Fibroblast of skin of abdomen (primary cell): ENCODE results near the gene LPA. TPM values are rescaled to one million over a fixed set of nuclear protein-coding genes. Genes with fewer than 3 reads are reported as not detected.
"Not testable (repeated sequence)": the region's sequence is repeated elsewhere in the genome, so short reads cannot be mapped to it uniquely, and the experiment has no call there.

Source experiments
- DNase-seq: peaks from one replicate; pipeline ENCODE4 v3.0.0-alpha.2; 2013
- polyA plus RNA-seq, 2 experiments: library from polyadenylated mRNA; unstranded; fragments of 120-200 nt; gene quantifications; one replicate each; pipeline ENCODE4 v1.2.1, GENCODE V29; 2013; ENCODE audit not compliant: insufficient read length in 2 of 2

LPA gene
- not detected for polyA plus RNA-seq (2013, experiment 1 of 2; ENCODE audit: insufficient read length)
- not detected for polyA plus RNA-seq (2013, experiment 2 of 2; ENCODE audit: insufficient read length)

- not testable (repeated sequence) for DNase-seq
Observed at GRCh38 chr6:160664198-160664597, at the start of gene LPA. TSS of gene LPA (minus strand) at chr6:160664275. CDS start at chr6:160664214, 61 bp downstream.

GRCh38 chr6:160708993-160709392 lies 44.9 kb upstream of the LPA start:
- not testable (repeated sequence) for DNase-seq

GRCh38 chr6:160704688-160705087 lies 40.6 kb upstream of the LPA start:
- not testable (repeated sequence) for DNase-seq

GRCh38 chr6:160701918-160702680 lies 38.0 kb upstream of the LPA start, which contains the start of gene PLG:
TSS of gene PLG (plus strand) at chr6:160702244. CDS start at chr6:160702305, 61 bp downstream.
- DNase-seq: not testable (repeated sequence)

- DNase-seq: no peak
Observed at GRCh38 chr6:160697826-160698225, 33.8 kb upstream of the LPA start.

- not testable (repeated sequence) for DNase-seq
Observed at GRCh38 chr6:160696884-160697283, 32.8 kb upstream of the LPA start.

GRCh38 chr6:160695622-160696021 lies 31.5 kb upstream of the LPA start:
- not testable (repeated sequence) for DNase-seq

GRCh38 chr6:160695025-160695424 lies 30.9 kb upstream of the LPA start:
- DNase-seq: peak; percentile 35

GRCh38 chr6:160692369-160692959 lies 28.4 kb upstream of the LPA start:
- DNase-seq: no peak

- DNase-seq: no peak
Observed at GRCh38 chr6:160691617-160692016, 27.5 kb upstream of the LPA start.

- no peak for DNase-seq
Observed at GRCh38 chr6:160690458-160690857, 26.4 kb upstream of the LPA start.

GRCh38 chr6:160685762-160686450 lies 21.8 kb upstream of the LPA start:
- DNase-seq: no peak

- not testable (repeated sequence) for DNase-seq
Observed at GRCh38 chr6:160685101-160685761, 21.2 kb upstream of the LPA start.

- no peak for DNase-seq
Observed at GRCh38 chr6:160679402-160679769, 15.3 kb upstream of the LPA start.

GRCh38 chr6:160678744-160679401 lies 14.8 kb upstream of the LPA start:
- no peak for DNase-seq

- DNase-seq: no peak
Observed at GRCh38 chr6:160678230-160678629, 14.2 kb upstream of the LPA start.

- not testable (repeated sequence) for DNase-seq
Observed at GRCh38 chr6:160676418-160676817, 12.3 kb upstream of the LPA start.

GRCh38 chr6:160668589-160668988 lies 4.5 kb upstream of the LPA start:
- no peak for DNase-seq

- no peak for DNase-seq
Observed at GRCh38 chr6:160667639-160668481, 3.8 kb upstream of the LPA start.

- DNase-seq: no peak
Observed at GRCh38 chr6:160662842-160663241, 1.2 kb downstream of the LPA start.

GRCh38 chr6:160662429-160662828 lies 1.6 kb downstream of the LPA start:
- DNase-seq: no peak
